T-helper 2 cell treated with Interferon-gamma antibody and Interleukin-4, amounts not matched to agents 100 ng/mL and 5 ng/mL, for 36 hours (primary cell): ENCODE measurements around the gene CACNA1C. TPM values are rescaled to one million over a fixed set of nuclear protein-coding genes. Genes with fewer than 3 reads are reported as not detected.

Source experiments
- intact Hi-C: fragments of 100-400 bp; cut with micrococcal nuclease; formaldehyde crosslinking; loops from one replicate; pipeline ENCODE4 v1.15.1; 2023
- total RNA-seq: library from RNA; stranded (reverse); gene quantifications from 2 replicates; pipeline ENCODE4 v1.2.3, GENCODE V29; 2022

CACNA1C gene
- total RNA-seq, 1 donor from 2014 or later = 0.09 TPM

DNA sequence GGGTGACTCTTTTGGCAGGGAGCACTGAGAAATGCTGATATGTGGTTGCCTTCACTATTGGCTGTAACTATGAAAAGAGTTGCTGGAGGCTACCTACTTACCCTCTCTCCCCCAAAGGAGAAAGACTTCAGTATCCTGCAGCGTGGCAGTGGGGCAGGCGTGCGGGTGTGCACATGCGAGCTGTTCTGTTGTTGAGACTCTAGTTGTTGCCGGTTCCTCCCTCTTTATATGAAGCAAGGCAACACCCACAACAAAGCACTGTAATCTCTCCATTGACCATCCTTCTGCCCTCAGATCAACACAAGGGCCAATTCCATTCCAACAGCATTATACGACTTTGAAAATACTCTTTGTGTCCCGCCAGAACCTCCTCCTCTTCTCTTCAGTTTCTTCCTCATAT, 259.4 kb downstream of the CACNA1C start:
- intact Hi-C loops = no loop called here

DNA sequence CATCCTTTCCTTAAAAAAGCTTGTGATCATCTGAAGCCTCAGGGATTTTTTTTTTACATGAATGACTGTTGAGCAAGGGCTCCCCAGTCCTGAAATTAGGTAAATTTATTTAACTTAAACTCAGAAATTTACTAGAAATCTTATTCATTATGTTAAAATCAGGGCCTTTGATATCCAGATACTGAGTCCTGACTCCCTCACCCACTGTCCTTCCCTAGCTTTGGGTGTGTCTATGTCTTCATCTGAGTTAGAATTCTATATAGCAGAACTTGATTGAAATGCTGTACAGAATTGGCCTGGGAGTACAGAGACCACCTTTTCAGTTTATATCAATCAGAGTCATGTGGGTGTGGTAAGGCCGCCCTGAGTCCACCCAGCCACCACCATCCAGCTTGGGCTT, 260.0 kb downstream of the CACNA1C start:
- intact Hi-C loops = no loop called here

DNA sequence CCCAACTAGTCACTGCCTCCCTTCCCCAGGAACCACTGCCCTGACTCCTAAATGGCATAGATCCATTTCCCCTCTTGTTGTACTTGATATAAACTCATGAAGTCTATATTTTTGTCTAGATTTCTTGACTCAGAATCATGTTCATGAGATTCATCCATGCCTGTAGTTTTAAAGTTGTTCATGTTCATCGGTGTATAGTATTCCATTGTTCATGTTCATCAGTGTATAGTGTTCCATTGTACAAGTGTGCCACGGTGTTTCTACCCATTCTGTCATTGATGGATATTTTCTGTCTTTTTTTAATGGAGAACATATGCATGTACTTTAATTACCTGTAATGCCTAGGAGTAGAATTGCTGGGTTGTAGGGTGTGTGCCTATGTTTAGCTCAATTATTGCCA, 261.7 kb downstream of the CACNA1C start:
- intact Hi-C loops = no loop called here

DNA sequence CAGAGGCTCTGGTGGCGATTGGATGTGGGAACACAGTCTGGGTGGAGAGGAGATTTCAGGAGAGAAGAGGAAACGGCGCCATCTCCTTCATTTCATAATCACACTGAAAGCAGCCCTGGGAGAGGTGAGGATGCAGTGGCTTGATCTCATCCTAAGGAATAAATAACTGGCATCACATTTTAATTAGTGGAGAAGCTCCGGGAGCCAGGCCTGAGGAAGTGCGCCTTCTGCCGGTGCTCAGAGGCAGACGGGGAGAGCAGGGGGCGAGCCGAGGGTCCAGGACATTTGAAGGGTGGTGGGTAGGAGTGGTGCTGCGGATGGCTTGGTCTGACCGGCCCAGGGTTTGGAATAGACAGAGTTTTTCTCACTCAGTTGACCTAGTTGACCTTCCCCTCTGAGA, 265.0 kb downstream of the CACNA1C start:
- intact Hi-C loops = no loop called here

DNA sequence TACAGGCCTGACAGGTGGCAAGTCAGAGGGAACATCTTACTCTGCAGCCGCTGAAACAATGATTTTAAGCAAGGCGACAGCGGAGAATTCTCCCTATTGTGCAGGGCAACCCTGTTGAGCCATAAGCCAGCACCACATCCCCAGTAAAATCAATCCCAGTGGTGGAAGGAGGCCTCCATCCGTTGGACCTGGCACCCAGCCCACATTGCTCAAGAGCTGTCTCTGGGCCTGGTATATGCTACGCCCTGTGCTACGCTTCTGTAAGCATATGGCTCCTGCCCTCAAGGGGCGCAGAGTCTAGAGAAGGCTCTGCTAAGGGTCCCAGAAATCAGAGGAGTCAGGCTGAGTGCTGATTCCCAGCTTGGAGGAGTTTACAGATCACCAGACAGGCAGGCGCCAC, 265.5 kb downstream of the CACNA1C start:
- intact Hi-C loops = no loop called here

DNA sequence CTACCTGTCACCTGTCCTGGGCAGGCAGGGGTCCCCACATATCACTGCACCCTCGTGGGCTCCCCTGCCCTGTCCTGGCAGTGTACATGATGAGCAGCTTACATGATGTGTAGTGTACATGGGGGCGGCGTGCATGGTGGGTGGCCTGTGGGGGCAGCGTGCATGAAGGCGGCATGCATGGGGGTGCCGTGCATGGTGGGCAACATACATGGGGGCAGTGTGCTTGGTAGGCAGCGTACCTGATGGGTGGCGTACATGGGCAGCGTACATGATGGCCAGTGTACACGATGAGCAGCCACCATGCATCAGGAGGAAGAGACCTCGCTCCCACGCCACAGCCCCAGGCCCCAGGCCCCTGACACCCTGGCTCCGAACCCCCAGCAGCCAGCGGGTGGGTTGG, 266.3 kb downstream of the CACNA1C start:
- intact Hi-C loops = no loop called here

DNA sequence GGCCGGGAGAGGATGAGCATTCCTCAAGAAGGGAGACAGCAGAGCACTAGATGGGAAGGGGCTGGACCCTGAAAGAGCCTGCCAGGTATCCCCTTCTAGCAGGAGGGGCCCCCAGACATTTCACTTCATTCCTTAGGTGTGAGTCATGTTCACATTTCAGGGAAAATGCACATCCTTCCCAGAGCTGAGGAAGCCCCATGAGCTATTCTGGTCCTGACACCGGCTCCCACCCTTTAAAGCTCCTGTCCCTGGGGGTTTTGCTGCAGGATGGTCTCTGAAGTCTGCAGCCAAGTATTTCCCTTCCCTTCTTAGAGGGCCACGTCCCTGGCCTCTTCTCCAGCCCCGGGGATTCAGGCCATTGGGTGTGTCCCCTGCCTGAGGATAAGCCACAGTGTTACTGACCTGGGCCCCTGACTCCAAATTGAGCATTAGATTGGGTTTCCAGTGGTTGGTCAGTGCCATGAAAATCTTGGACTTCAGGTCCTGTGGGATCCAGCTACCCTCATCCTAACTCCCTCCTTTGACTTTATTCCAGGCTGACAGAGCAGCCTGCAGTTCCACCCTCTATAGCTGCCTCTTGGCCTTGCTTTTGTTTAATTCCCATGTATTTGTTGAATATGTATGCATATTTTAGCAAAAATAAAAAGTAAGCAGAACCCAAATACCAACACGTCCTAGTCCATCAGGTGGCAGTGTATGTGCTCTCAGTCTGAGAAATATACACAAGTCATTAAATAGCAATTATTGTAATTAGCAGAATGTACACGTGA, 267.1 kb downstream of the CACNA1C start:
- intact Hi-C loops = no loop called here

DNA sequence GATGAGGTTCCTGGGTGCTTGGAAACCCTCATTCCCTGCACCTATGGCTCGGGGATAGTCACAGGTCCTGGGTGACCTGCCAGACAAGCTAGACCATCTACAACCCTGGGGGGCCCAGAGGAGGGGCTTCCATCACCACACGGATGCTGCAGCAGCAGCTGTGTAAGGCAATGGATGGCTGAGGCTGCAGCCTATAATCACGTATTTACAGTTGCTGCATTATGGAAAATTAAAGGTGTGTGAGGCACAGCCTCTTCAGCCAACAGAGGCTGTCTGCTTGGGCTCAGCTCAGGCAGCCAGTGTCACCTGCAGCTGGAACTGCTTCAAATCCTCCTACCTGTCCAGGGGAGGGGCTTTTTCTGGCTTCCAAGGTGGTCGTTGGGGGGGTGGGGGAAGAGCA, 268.1 kb downstream of the CACNA1C start:
- intact Hi-C loops = no loop called here

DNA sequence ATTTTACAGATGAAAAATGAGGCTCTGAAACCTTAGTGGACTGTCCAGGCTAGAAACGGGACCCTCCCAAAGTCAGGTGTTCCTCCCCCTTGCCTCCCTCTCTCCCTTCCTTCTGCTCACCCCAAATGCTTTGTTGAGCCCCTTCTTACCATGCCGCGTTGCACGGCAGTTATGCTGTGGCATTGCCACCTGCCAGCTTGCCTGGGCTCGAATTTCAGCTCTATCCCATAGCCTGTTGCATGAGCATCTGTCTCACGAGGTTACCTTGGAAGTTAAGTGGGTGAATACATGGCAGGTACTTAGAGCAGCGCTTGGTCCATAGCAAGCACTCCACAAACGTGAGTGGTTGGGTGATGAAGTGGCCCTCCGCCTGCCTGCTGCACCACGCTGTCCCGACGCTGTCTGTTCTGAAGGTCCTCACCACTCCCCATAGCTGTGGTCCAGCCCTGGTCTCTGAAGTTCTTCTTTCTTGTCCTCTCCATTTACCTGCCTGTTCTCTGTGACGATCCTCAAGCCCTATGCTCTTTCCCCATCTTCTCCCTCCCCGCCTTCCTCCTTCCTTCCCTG, 269.9 kb downstream of the CACNA1C start:
- intact Hi-C loops = no loop called here

DNA sequence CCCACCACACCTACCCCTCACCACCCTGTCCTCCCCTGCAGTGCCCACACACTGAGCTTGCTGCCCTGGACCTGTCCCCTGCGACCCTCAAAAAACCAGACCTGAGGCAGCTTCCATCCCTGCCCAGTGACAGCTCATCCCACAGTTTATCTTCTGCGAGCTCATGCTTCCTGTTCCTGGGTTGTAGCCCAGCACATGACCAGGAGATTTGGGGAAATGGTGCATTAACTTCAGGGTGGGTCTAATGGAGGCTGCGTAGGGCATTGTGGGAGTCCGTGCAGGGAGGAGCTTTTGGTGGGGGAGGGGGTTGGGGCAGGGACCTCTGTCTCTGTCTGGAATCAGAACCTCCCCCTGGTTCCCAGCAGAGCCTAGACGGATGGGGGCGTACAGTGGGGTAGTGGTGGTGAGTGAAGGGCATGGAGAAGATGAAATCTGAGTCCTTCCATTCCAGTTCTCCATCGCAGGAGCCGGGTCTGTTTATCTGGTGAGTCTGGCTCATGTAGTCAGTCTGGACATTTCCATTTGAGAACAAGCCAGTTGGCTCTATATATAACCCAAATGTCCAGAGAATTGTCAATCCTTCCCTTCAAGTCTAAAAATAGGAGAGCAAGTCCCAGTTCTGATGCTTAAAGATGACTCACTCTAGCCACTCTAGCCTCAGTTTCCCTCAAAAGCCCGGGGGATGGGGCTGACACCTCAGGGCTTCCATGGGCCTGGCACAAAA, 270.9 kb downstream of the CACNA1C start:
- intact Hi-C loops = no loop called here

DNA sequence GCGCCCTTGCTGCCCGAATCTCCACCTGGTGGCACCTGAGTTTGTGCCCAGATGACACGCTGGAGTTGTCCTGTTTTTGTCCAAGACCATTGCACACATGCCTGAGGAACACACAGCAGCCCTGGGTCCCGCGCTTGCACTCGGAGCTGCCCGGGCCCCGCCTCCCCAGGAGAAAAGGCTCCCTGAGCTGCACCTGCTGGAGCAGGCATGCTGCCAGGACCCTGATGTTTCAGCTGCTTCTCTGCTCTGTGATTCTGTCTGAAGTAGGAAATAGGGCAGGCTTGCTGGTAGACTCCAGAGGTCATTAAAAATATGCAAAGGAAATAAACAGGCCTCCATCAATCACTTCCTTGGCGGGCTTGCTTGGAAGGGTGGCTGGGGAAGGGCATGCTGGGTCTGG, 271.6 kb downstream of the CACNA1C start:
- intact Hi-C loops = no loop called here

DNA sequence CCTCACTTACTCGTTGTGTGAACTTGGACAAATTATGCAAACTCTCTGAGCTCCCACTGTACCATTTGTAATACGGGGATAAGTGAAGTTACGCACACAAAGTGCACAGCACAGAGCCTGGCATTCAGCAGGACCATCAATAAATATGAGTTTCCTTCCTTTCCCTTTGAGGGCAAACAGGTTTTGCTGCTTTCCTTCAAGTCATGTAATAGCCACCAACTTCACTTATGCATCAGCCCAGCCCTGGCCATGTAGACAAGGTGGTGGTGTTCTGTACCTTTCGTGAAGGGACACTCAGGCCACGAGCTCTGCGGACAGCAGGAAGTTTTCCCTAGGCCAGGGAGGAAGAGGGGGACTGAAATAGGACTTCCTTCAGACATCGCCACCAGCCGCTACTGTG, 272.7 kb downstream of the CACNA1C start:
- intact Hi-C loops = no loop called here

DNA sequence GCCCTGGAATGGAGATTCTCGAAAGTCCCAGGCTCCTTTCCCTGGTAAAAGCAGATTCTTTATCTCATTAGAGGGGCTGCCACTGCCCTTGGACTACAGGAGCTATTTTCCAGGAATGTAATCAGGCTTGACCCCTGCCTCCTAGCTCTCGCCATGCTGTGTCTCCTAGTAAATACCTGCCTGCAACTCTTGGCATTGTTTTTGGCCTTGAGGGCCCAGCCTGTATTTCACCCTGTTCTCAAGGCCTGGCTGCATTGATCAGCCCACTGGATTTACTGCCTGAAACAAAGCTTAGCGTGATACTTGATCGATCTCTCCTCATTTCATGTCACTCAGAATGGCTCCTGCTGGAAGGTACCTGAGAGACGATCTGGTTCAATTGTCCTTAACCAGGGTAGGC, 273.7 kb downstream of the CACNA1C start:
- intact Hi-C loops = no loop called here

DNA sequence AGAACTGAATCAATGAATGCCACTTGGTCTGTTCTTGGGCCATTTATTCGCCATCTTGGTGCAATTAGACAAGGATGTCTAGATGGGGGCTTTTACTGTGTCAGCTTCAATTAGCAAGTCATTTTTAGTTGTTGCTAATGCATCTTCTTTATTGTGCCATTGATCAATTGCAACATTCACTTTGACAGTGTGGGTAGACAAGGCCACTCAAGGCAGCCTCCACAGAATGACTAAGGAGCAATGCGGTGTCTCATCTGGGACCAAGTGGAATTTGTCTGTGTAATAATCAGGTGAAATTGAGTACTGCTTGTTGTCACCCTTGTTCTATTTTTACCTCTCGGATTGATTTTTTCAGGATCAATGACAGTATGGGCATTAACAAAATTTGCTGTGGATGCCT, 275.9 kb downstream of the CACNA1C start:
- intact Hi-C loops = no loop called here

DNA sequence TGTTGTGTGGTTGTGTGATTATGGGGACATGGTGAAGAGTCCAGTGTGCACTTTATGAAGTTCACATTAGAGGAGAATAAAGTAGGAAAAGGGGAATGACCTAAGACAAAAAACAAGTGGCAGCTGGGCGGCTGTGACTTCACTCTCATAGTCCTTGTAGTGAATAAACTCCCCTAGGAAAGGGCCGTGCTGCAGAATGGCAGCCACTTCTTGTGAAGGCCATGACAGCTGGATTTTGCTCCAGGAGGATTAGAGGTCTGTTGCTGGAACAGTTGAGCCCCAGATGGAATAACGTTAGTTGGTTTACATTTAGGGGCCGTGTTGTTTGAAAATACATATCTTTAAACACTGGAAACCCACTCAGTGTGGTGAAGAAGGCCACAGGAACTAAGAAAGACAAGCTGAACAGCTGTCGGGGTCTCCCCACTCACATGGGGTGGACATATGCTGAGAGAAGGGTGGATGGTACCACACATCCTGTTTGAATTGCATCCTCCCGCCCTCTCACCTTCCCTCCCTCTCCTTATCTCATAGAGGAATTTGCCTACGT, 276.9 kb downstream of the CACNA1C start:
- intact Hi-C loops = no loop called here

DNA sequence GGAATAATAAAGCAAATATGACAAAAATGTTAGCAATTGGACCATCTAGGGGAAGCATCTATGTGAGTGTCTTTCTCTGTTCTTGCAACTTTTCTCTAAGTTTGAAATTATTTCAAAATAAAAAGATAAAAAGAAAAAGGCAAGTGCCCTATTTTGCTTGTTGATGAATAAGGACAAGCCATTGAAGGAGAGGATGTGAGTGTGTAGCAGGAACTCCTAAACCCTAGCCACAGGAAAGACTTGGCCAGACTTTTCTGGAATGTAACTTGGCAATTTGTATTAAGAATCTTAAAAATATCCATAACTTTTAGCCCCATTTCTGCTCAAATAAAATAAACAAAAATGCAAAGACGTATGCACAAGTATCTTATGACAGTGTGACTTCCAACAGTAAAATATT, 279.4 kb downstream of the CACNA1C start:
- intact Hi-C loops = no loop called here

DNA sequence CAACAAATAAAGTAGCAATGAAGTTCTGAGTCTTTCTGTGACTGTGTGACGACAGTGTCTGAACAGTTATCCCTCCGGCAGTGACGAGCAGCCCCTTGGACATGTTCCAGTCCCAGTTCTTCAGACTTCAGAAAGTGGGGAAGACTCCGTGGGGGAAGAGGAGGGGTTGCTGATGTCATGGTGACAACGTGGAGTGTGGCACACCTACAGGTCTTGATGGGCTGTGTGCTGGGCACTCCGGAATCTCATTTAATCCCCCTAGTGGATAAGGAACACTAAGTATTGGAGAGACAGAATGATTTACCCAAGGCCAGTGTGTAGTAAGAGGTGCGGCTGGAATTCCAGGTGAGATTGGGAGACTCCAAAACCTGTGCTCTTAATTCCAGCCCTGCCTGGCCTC, 280.2 kb downstream of the CACNA1C start:
- intact Hi-C loops = no loop called here

DNA sequence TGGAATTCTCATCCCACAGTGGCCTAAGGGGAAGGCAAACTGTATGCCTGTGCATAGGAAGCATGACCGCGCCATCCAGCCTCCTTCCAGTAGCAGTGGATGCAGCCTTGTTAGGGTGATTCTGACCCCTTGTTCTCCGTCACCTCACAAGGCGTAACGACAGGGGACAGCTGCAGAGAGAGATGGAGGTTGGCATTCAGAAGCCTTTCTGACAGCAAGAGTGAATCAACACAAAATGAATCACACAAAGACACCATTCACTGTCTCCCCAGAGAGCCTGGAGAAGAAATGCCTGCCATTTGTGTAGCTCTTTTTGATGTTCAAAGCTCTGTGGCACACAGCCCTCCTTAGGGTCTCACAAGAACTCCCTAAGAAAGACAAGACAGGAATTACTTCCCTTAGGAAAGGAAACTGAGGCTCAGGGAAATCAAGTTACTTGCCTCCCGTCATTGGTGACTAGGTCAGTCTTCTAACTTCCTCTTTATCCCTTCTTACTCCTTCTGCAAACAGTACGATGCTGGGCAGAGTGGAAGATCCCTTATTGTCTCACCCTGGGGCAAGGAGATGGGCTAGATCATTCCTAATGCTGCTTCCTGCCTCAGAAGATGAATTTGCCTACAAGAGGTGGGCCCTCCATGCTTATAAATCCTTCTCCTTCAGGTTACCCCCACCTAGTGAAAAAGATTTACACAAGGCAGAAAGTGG, 280.9 kb downstream of the CACNA1C start:
- intact Hi-C loops = no loop called here

DNA sequence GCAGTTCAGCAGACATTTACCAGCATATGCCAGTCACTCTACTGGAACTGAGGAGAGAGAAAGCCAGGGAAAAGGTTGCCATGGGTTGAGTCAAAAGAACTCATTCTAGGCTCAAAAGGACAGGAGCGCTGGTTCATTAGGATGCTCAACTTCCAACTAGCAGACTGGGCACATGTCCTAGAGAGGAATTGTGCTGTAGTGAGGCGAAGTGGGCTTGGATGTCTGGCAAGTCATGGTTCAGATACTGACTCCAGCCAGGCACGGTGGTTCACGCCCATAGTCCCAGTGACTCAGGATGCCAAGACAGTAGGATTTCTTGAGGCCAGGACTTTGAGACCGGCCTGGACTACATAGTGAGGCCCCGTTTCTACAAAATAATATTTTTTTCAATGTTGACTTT, 281.5 kb downstream of the CACNA1C start:
- intact Hi-C loops = no loop called here

DNA sequence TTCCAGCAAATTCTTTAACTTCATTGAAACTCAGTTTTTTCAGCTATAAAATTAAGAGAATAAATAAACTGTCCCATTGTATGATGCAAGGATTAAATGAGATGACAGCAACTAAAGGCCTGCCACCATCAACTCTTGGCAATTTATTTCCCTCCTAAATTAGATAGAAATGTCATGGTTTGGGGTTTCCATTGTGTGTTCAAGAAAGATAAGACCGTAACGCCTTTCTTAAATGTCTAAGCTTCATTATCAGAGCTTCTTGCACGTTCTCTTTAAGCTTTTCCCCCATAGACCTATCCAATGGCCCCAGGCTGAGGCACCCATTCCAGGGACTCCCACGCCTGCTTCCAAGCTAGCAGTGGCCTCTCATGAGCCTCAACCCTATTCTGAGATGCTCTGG, 281.9 kb downstream of the CACNA1C start:
- intact Hi-C loops = no loop called here

DNA sequence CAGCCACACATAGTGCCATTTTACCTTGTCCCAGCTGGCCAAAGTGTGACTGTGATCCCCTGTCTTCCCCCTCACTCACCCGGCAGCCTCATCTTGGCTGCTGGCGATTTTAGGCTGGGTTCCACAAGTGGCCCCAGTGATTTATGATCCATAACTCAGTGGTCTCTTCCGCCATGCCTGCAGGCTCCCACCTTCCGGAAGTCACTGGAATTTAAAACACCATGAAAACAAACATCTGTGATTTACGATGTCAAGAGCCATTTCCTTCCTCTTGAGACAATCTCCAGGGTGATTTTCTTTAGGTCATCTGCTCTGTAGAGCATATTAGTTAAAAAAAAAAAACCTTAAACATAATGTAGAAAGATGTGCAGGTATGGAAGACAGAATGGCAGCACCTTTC, 282.3 kb downstream of the CACNA1C start:
- intact Hi-C loops = no loop called here

DNA sequence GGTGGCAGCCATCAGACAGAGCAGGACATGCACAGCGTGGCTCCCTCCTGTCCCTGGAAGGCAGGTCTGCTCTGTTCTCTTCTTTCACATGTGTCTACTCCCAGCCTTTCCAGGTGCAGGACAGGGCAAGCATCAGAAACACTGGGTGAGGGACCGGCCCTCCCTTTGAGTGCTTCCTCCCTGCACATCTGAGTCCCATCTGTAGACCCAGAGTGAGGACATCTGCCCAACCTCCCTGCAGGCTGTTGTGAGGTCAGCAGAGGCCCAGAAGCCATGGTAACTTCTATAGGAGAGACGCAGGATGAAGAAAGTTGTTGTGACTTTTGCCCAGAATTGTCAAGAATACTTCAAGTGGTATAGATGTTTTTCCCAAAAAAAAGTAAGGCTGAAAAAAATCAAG, 282.7 kb downstream of the CACNA1C start:
- intact Hi-C loops = no loop called here
